Effector CD8-positive, alpha-beta T cell (primary cell): ENCODE results near the gene ARHGAP26.

Source experiments
- DNase-seq: peaks from one replicate; lab custom pipeline; 2025; lab: John Stamatoyannopoulos, UW

The ARHGAP26 gene

GRCh38 chr5:143063175-143063970 is 293.2 kb downstream of the ARHGAP26 start:
- DNase-seq, result no peak

- DNase-seq, result no peak
Observed at GRCh38 chr5:143064218-143064641, 294.1 kb downstream of the ARHGAP26 start.

- no peak for DNase-seq
Observed at GRCh38 chr5:143064676-143065075, 294.5 kb downstream of the ARHGAP26 start.

- DNase-seq, result no peak
Observed at GRCh38 chr5:143065185-143065965, 295.2 kb downstream of the ARHGAP26 start.

- no peak for DNase-seq
Observed at GRCh38 chr5:143065996-143066522, 295.9 kb downstream of the ARHGAP26 start.

GRCh38 chr5:143066556-143067281 is 296.5 kb downstream of the ARHGAP26 start:
- no peak for DNase-seq

- DNase-seq, result no peak
Observed at GRCh38 chr5:143068712-143069111, 298.5 kb downstream of the ARHGAP26 start.

- no peak for DNase-seq
Observed at GRCh38 chr5:143071927-143072326, 301.8 kb downstream of the ARHGAP26 start.

- DNase-seq, result no peak
Observed at GRCh38 chr5:143072734-143073133, 302.6 kb downstream of the ARHGAP26 start.

- DNase-seq, result no peak
Observed at GRCh38 chr5:143073766-143074165, 303.6 kb downstream of the ARHGAP26 start.

- DNase-seq, result no peak
Observed at GRCh38 chr5:143074414-143074996, 304.3 kb downstream of the ARHGAP26 start.

GRCh38 chr5:143076377-143076776 is 306.2 kb downstream of the ARHGAP26 start:
- DNase-seq, result no peak

- no peak for DNase-seq
Observed at GRCh38 chr5:143077453-143078103, 307.4 kb downstream of the ARHGAP26 start.

GRCh38 chr5:143078313-143078712 is 308.1 kb downstream of the ARHGAP26 start:
- DNase-seq, result no peak

GRCh38 chr5:143078971-143079370 is 308.8 kb downstream of the ARHGAP26 start:
- DNase-seq, result no peak

- DNase-seq, result no peak
Observed at GRCh38 chr5:143080407-143080806, 310.2 kb downstream of the ARHGAP26 start.

GRCh38 chr5:143080982-143081381 is 310.8 kb downstream of the ARHGAP26 start:
- no peak for DNase-seq

- no peak for DNase-seq
Observed at GRCh38 chr5:143083006-143083405, 312.8 kb downstream of the ARHGAP26 start.

- DNase-seq, result no peak
Observed at GRCh38 chr5:143084407-143084806, 314.2 kb downstream of the ARHGAP26 start.

- DNase-seq, result no peak
Observed at GRCh38 chr5:143085319-143085917, 315.2 kb downstream of the ARHGAP26 start.

- no peak for DNase-seq
Observed at GRCh38 chr5:143086546-143086907, 316.4 kb downstream of the ARHGAP26 start.
